Neuron (in vitro differentiated cells): ENCODE data around the gene SDF4.

Experiments used
- H2AFZ ChIP-seq: one replicate; pipeline ENCODE4 v1.6.1; 2013; ENCODE audit warnings: low read depth, mild to moderate bottlenecking, inconsistent platforms, low read length, moderate library complexity
- H3K27me3 ChIP-seq: one replicate; pipeline ENCODE4 v1.6.1; 2013; ENCODE audit warnings: low read length; ENCODE audit not compliant: insufficient read depth
- H3K36me3 ChIP-seq: one replicate; pipeline ENCODE4 v1.6.1; 2013; ENCODE audit warnings: low read length; ENCODE audit not compliant: insufficient read depth
- H3K4me1 ChIP-seq: one replicate; pipeline ENCODE4 v1.6.1; 2013; ENCODE audit warnings: low read length; ENCODE audit not compliant: insufficient read depth
- H3K4me3 ChIP-seq: 2 replicates; pipeline ENCODE4 v1.5.1; 2013; ENCODE audit warnings: mild to moderate bottlenecking, low read length, moderate library complexity
- H3K9me3 ChIP-seq: one replicate; pipeline ENCODE4 v1.6.1; 2013; ENCODE audit warnings: low read length

The SDF4 gene

DNA sequence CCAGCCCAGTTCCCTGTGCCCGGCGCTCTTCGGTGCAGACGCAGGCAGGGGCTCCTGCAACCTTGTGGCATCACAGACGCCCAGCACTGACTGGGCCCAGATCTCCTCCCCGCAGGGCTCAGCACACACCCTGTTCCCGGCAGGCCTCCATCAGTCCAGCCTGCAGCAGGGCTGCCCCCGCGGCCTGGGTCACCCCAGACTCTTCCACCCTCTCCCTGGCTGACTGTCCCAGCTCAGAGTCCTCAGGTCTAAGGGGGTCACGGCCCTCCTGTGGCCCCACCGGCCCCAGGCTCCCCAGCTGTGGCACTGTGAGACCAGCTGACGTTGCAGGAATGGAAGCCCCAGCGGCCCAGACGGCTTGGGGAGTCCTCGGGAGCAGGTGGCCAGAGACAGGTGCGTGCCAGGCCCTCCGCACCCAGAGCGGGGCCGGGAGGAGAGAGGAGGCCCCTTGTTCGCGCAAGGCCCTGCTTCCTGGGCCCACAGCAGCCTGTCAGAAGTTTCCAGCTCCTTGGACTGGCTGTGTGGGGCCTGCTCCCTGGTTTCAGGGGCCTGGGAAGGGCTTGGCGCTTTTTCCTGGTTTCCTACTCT is 4.5 kb upstream of the SDF4 start:
- Histone ChIP-seq H2AFZ (no peak overlapping the region), H3K4me1 (peaks cover 35% of the 10 kb centered on the region), H3K9me3 (peaks cover 2% of the 10 kb centered on the region), H3K27me3 (no peaks in the 10 kb centered on the region), H3K4me3 (no peak overlapping the region), H3K36me3 (peaks cover 4% of the 10 kb centered on the region)

DNA sequence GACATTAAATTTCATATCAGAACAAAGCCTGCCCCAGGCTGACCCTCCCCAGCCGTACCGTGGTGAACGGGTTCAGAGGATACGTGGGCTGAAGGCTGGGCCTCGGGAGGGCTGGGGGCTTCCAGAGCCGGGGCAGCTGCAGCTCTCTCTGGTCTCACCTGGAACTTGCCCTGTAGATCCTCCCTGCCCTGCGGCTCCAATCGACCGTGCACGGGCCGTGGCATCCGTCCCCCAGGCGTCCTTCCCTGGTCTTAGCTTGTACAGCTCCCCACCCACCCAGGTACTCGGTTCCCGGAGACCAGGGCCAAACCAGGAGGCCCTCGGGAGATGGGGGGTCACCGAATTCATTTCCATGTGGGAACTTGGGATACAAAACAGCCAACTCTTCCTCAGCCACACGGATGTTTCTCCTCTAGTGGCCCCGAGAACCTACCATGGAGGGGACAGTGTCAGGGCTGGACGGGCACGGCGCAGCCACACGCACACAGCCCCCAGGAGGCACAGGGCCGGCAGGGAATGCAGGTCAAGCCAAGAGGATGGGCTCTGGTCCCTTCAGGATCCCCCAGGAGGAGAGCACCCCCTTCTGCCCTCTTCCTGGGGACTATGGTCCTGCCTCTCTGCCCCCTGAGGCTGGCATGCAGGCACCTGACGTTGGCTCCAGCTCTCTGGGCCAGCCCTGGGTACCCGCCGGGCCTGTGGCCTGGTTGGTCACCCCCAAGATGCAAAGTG is 3.4 kb upstream of the SDF4 start:
- Histone ChIP-seq H3K27me3 (no peaks in the 10 kb centered on the region), H2AFZ (no peak overlapping the region), H3K4me1 (peaks cover 41% of the 10 kb centered on the region), H3K4me3 (no peak overlapping the region), H3K36me3 (peaks cover 4% of the 10 kb centered on the region), H3K9me3 (peaks cover 2% of the 10 kb centered on the region)

DNA sequence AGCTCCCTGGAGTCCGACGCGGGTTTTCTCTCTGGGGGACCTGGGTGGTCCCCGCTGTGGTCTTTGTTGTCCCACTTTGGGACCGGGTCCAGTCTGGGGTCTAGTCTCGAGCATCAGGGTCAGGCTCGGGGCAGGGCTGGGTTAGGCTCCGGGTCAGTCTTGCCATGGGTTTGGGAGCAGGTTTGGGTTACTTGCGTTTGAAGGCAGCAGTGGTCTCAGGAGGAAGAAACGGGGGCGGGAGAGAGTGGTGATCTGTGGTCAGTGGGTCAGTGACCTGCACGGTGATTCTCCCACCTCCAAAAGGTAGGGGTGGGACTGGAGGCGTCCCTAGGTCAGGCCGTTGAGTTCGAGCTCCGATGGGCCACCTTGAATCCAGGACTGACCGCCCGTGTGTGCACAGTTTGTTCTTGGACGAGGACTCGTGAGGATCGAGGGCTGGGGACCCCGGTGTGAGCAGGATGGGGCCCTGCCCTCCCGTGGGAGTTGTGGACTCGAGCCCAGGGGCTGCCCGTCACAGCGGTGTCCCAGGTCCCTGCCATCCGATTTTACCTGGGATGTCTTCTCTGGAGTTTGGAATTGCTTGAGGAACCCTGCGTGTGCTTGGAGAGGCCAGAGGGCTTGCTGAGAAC is 2.5 kb upstream of the SDF4 start:
- peaks cover 8% of the 10 kb centered on the region for H3K36me3 ChIP-seq
- peaks cover 34% of the 10 kb centered on the region for H3K4me1 ChIP-seq
- H3K27me3 ChIP-seq = no peaks in the 10 kb centered on the region
- no peak overlapping the region for H2AFZ ChIP-seq
- H3K9me3 ChIP-seq = peaks cover 2% of the 10 kb centered on the region
- no peak overlapping the region for H3K4me3 ChIP-seq

DNA sequence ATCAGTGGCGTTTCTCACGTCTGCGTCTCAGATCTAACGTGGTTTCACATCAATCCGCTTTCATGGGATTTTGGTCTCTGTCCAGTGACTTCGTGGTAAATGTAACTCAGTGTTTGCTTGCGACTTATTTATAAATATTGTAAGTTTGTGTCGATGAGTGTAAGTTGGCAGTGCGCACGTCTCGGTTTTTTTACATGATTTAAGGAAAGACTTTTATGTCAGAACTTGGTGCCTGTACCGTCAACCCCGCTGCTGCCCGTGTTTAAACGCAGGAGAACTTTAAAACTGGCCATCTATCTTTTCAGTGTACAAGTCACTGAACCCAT is 1.7 kb upstream of the SDF4 start:
- H3K4me3 ChIP-seq = no peak overlapping the region
- H3K36me3 ChIP-seq = peaks cover 10% of the 10 kb centered on the region
- H2AFZ ChIP-seq = no peak overlapping the region
- no peaks in the 10 kb centered on the region for H3K27me3 ChIP-seq
- H3K4me1 ChIP-seq = peaks cover 29% of the 10 kb centered on the region
- peaks cover 2% of the 10 kb centered on the region for H3K9me3 ChIP-seq

DNA sequence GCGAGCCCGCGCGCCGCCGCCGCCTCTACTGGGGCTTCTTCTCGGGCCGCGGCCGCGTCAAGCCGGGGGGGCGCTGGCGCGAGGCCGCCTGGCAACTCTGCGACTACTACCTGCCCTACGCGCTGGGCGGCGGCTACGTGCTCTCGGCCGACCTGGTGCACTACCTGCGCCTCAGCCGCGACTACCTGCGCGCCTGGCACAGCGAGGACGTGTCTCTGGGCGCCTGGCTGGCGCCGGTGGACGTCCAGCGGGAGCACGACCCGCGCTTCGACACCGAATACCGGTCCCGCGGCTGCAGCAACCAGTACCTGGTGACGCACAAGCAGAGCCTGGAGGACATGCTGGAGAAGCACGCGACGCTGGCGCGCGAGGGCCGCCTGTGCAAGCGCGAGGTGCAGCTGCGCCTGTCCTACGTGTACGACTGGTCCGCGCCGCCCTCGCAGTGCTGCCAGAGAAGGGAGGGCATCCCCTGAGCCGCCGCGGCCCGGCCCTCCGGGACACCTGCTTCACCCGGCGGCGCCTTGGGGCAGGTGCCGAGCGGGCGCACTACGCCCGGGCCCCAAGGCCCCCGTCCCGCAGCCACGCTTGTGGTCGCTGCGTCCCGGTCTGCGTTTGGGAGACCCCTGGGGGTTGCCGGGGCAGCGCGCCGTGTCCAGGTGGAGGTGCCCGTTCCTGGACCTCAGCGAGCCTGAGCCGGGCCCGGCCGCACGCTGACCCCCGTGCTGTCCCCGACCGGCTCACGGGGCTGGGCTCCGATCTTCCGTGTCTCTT is 1.2 kb upstream of the SDF4 start:
- peaks cover 16% of the 10 kb centered on the region for H3K36me3 ChIP-seq
- H2AFZ ChIP-seq = no peak overlapping the region
- H3K9me3 ChIP-seq = peaks cover 2% of the 10 kb centered on the region
- H3K27me3 ChIP-seq = no peaks in the 10 kb centered on the region
- H3K4me3 ChIP-seq = peak overlapping the region; percentile 46
- H3K4me1 ChIP-seq = peaks cover 24% of the 10 kb centered on the region

DNA sequence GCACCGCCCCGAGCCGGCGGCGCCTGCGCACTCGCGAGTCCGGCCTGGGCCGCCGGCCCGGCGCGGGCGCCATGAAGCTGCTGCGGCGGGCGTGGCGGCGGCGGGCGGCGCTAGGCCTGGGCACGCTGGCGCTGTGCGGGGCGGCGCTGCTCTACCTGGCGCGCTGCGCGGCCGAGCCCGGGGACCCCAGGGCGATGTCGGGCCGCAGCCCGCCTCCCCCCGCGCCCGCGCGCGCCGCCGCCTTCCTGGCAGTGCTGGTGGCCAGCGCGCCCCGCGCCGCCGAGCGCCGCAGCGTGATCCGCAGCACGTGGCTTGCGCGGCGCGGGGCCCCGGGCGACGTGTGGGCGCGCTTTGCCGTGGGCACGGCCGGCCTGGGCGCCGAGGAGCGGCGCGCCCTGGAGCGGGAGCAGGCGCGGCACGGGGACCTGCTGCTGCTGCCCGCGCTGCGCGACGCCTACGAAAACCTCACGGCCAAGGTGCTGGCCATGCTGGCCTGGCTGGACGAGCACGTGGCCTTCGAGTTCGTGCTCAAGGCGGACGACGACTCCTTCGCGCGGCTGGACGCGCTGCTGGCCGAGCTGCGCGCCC is 501 bp upstream of the SDF4 start, which contains the start of gene B3GALT6:
TSS of gene B3GALT6 (plus strand) at position 30 of the 588 bp plus-strand sequence. CDS start at position 72, 42 bp downstream.
- H3K27me3 ChIP-seq = no peaks in the 10 kb centered on the region
- peaks cover 20% of the 10 kb centered on the region for H3K36me3 ChIP-seq
- H3K9me3 ChIP-seq = peaks cover 2% of the 10 kb centered on the region
- H2AFZ ChIP-seq = peak within 1 kb of the TSS; percentile 55
- H3K4me3 ChIP-seq = peak within 1 kb of the TSS; percentile 89
- peaks cover 19% of the 10 kb centered on the region for H3K4me1 ChIP-seq

DNA sequence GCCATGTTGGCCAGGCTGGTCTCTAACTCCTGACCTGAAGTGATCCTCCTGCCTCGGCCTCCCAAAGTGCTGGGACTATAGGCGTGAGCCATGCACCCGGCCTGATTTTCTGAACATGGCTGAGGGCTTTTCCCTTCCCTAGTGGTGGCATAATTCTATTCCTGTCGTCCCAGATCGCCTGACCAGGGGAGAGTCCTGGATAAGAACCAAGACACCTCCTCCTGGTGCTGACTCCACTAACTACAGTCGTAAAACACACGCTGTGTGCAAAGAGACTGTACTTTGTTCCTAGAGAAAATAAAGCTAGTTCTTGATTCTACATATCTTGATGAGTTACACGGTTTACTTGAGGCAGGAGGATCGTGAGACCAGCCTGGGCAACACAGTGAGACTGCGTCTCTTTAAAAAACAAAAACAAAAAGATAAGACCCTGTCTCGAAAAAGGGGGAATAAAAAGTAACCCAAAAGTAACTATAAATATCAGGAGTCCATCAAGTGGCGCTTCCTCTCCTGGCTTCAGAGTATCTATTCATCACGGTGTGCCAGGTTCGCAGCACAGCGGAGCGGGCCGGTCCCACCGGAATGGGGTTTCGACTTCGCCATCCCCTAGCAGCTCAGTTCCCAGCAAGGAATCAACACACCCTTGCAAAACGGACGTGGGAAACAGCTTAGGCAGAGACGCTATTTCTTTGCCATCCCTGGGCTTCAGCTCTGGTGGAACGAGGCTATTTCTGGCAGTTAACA is 973 bp downstream of the SDF4 start:
- Histone ChIP-seq H3K36me3 (peaks cover 31% of the 10 kb centered on the region), H3K4me3 (peak overlapping the region; percentile 89), H3K9me3 (peaks cover 2% of the 10 kb centered on the region), H2AFZ (peak overlapping the region; percentile 55), H3K4me1 (peaks cover 19% of the 10 kb centered on the region), H3K27me3 (no peaks in the 10 kb centered on the region)

DNA sequence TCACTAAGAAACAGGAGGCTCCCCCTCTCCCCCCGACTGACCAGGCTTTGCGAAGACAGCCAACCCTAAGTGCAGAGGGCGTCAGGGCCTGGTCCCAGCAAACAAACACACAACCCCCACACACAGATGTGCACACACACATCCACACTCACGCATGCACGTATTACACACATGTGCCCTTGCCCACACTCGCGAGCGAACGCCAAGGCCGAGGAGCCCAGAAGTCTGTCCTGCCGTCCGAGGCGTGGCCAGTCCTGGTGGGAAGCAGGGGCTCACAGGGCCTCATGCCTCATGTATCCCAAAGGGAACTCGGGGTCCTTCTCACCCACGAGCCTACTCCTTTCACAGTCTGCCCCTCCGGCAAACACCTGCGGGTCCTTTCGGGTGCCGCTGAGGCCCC is 2.0 kb downstream of the SDF4 start:
- Histone ChIP-seq H3K4me3 (no peak overlapping the region), H2AFZ (no peak overlapping the region), H3K27me3 (no peaks in the 10 kb centered on the region), H3K36me3 (peaks cover 37% of the 10 kb centered on the region), H3K9me3 (peaks cover 2% of the 10 kb centered on the region), H3K4me1 (peaks cover 19% of the 10 kb centered on the region)

DNA sequence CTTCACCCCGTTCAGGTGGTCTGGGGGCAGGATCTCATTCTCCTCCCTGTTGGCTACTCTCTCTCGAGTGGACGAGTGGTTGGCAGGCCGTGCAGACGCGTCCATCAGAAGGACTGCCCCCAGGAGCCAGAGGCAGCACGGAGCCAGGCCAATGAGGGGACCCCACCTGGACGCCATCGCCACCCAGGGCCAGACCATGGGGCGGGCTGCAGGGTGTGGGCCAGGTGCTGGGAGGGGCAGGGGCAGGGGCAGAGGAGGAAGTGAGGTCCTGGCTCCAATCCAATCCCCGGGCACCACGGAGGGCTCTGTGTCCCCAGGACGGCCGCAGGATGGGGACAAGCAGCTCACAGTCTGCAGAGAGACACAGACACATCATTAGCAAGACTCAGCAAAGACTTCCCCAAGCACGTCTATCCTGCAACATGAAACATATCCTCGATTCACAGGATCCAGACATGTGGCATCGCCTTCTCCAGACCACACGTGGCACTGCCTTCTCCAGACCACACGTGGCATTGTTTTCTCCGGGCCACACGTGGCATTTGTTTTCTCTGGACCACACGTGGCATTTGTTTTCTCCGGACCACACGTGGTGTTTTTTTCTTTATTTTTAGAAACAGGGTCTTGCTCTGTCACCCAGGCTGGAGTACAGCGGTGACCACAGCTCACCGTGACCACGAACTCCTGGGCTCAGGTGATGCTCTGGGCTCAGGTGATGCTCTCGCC is 3.0 kb downstream of the SDF4 start:
- Histone ChIP-seq H3K4me1 (peaks cover 19% of the 10 kb centered on the region), H2AFZ (no peak overlapping the region), H3K9me3 (peaks cover 2% of the 10 kb centered on the region), H3K27me3 (no peaks in the 10 kb centered on the region), H3K4me3 (no peak overlapping the region), H3K36me3 (peaks cover 39% of the 10 kb centered on the region)

DNA sequence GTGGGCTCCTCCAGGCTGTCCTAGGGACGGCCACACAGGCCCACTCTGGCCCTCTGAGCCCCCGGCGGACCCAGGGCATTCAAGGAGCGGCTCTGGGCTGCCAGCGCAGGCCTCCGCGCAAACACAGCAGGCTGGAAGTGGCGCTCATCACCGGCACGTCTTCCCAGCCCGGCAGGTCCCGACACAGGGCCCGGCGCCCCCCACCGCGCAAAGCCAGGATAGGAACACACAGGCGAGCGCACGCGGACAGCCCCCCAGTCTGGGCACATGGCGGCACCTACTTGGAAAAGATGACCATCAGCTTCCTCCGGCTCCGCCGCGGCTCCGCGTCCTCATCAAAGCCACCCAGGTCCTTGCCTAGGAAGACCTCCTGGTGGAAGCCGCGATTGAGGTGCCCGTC is 3.6 kb downstream of the SDF4 start:
- Histone ChIP-seq H3K4me1 (peaks cover 19% of the 10 kb centered on the region), H3K4me3 (no peak overlapping the region), H3K9me3 (peaks cover 2% of the 10 kb centered on the region), H3K36me3 (peaks cover 43% of the 10 kb centered on the region), H3K27me3 (no peaks in the 10 kb centered on the region), H2AFZ (no peak overlapping the region)

DNA sequence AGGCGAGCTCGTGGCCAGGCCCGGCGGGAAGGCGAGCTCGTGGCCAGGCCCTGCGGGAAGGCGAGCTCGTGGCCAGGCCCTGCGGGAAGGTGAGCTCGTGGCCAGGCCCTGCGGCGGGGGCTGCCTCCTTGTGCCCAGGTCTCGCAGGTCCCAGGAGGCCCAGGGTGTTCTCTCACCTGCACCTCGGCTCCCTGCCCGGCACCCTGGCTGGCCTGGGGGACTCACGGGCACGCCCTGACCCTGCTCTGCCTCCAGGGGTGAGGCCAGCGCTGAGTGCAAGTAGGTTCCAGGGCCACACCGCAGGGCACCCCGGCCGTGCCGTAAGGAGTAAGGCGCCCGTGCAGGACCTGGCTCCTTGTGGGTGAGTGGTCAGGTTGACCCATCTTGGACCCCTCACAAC is 4.4 kb downstream of the SDF4 start:
- H3K36me3 ChIP-seq = peaks cover 48% of the 10 kb centered on the region

More for the DNA sequence above, 4.4 kb downstream of the SDF4 start:
- Histone ChIP-seq H2AFZ (no peak overlapping the region), H3K9me3 (no peaks in the 10 kb centered on the region), H3K4me3 (no peak overlapping the region), H3K4me1 (peaks cover 13% of the 10 kb centered on the region), H3K27me3 (no peaks in the 10 kb centered on the region)
